Fibroblast of peridontal ligament (primary cell): Measurements from ENCODE around the gene RASGRP4.
"Not testable (repeated sequence)": the region's sequence is repeated elsewhere in the genome, so short reads cannot be mapped to it uniquely, and the experiment has no call there.

Experiments used
- DNase-seq: peaks from one replicate; pipeline ENCODE4 v3.0.0-alpha.2; 2010; ENCODE audit errors: extremely low read depth

Gene RASGRP4

DNA sequence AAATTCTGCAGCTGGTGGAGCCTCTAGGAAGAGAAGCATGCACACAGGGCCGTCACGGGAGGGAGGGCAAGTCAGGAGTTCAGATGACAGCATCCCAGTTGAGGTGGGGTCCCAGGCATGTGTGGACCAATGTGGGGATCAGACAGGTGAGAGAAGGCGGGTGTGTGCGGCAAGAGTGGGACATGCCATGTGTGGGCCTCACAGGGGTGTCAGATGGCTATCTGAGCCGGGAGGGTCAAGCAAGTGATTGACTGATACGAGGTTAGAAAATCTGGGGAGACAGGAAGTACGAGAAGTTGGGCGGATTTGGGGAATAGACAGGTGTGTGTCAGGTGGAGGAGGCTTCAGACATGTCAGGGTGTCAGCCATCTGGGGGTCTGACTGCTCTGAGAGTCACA, 8.9 kb downstream of the RASGRP4 start:
- DNase-seq: no peak

DNA sequence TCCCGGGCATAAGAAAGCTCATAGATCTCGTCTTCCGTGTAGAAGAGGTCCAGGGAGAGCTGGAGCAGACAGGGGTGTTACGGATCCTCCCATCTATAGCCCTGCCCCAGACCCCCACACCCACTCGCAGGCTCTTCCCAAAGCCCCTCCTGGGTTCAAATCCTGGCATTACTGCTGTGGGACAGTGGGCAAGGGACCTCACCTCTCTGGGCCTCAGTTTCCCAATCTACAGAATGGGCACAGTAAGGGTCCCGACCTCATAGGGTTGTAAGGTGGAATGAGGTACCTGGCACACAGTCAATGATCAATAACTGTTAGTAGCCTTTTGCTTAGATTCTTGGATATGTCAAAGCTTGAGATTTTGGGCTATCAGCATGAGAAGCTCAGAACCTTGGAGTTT, 12.6 kb downstream of the RASGRP4 start:
- no peak for DNase-seq

DNA sequence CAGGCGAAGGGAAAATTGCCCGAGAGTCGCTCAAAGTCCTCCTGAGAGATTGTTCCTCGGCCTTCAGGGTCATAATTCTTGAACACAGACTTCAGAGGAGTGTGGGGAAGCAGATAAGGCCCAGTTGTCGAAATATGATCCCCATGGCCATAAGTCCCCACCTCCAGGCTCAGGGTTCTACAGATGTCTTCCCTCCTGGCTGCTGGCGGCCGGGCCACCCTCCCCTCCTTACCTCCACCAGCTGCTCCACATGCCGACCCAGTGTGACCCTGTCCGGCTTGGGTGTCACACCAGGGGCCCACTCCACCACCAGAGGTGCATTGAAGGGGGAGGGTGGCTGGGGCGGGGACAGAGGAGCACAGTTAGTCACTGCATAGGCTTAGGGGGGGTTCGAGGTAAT, 13.1 kb downstream of the RASGRP4 start:
- no peak for DNase-seq

DNA sequence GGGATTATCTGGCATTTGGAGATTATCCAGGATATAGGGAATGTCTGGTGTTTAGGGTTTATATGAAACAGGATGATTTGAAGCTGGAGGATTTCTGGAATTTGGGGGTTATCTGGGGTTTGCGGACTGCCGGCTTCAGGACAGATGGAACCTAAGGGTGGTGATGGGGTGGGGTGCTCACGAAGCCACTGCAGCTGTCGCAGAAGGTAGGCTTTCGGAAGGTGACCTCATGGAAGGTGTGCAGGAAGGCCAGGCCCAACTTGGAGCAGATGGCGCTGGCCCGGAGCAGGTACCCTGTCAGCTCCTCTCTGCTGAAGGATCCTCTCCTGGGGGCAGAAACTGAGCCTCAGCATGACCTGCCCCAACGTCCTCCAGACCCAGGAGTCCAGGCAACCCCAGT, 13.5 kb downstream of the RASGRP4 start:
- DNase-seq: no peak

DNA sequence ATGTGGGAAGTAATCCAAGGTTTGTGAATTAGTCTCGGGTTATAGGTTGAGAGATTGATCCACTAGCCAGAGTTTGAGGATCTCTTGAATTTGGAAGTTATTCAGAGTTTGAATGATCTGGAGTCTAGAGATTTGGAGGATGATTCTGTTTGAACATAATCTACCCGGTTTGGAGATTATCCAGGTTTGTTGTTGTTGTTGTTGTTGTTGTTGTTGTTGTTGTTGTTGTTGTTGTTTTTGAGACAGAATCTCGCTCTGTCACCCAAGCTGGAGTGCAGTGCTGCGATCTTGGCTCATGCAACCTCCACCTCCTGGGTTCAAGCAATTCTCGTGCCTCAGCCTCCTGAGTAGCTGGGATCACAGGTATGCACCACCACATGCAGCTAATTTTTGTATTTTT, 14.1 kb downstream of the RASGRP4 start:
- not testable (repeated sequence) for DNase-seq

DNA sequence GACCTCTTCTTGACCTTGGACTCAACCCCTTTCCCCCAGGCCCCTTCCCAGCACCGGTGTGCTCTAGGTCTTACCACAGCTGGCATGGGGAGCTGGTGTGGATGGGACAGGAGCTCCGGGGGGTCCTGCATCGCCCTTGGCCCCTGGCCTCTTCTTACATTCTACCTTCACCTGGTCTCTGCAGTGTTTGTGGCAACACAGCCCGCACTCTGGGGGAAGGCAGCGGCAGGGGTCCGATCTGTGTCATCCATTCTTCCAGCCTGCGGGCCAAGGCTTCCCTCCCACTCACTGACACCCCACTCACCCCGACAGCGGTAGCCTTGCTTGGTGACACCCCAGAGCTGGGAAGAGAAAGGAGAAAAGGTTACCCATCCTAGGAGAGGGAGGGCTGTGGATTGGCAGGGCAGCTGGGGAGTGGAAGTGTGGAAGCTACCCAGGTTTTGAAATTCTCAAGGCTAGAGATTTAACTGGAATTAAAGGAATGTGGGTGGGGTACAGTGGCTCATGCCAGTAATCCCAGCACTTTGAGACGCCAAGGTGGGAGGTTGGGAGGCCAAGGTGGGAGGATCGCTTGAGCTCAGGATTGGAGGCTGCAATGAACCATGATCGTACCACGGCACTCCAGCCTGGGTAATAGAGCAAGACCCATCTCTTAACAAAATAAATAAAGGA, 14.8 kb downstream of the RASGRP4 start:
- DNase-seq: no peak

DNA sequence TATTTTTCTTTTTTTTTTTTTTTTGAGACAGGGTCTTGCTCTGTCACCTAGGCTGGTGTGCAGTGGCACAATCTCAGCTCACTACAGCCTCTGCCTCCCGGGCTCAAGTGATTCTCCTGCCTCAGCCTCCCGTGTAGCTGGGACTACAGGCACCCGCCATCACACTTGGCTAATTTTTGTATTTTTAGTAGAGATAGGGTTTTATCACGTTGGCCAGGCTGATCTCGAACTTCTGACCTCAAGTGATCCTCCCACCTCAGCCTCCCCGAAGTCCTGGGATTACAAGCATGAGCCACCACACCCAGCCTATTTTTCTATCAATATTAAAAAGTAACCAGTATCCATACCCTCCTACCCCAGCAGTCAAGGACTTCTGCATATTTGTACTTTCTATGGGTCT, 15.6 kb downstream of the RASGRP4 start:
- DNase-seq: not testable (repeated sequence)

DNA sequence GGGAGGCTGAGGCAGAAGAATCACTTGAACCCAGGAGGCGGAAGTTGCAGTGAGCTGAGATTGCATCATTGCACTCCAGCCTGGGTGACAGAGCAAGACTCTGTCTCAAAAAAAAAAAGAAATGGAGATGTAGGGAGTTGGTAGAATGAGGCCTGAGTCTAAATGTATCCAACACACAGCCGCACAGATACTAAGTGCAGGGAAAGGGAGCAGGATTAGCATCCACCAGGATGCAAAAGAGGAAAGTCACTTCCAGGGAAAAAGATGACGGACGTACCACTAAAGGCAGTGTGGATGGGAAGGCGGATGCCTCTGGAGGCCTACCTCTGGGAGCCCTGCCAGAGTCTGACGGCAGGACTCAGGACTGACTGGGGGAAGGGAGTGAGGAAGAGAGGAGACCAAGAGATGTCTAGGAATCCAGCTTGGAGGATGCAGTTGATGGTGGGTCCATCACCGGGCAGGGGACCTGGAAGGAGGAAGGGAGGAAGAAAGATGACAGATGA, 16.3 kb downstream of the RASGRP4 start:
- peak; percentile 60 for DNase-seq

DNA sequence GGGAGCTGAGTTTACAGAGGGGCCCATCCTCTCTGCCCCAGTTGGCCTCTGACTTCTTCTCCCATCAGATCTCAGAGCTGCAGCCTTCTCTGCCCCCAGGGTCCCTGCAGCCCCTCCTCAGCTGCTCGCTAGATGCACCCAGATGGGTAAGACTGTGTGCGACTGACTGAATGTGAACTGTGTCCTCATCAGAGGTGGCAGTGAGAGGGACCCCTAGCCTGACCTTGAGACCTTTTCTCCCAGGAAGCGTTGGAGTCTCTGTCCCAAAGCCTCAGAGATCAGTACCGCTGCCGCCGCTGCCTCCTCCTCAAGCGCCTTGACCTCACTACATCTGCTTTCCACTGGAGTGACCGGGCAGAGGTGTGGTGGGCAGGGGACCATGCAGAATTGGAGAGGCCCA, 20.7 kb downstream of the RASGRP4 start:
- DNase-seq: no peak

DNA sequence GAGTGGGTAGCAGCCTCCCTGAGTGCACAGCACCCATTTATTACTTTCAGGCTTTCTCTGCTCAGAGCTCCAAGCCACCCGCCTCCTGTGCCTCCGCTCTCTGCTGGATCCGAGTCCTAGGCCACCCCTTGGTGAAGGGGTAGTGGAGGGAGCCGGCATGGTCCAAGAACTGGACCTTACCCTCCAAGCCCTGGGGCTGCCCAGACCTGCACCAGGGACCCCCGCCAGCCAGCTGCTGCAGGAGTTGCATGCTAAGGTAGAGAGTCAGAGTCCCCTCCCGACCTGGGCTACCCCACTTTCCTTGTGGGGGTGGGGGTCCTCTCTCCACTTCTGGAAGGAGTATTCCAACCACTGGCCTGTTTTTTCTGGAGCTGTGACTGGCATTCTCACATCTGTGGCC, 21.2 kb downstream of the RASGRP4 start:
- no peak for DNase-seq

DNA sequence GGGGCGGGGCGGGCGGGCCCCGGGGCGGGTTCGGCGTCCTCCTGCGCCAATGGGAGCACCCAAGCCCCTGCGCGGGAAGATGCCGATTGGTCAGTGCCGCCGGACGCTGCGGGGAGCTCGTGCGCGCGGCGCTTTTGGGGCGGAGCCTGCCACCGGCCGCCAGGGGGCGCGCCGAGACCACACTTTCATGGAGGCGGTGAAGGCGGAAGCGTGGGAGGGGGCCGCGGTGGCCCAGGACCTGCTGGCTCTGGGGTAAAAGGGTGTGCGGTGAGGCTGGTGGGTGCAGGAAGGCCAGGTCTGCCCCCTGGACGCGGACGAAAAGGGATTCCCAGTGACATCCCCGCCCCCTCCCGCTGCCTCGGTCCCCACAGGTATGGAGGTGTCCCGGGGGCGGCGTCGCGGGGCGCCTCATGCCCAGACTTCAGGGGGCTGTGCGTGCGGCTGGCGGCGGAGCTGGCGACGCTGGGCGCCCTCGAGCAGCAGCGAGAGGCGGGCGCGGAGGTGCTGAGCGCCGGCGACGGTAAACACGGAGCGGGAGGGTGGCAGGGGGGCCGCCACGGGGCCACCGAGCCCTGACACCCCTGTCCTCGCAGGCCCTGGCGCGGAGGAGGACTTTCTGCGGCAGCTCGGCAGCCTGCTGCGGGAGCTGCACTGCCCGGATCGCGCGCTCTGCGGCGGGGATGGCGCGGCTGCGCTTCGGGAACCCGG, 22.9 kb downstream of the RASGRP4 start, which contains the start of gene FAM98C:
FAM98C (plus strand) TSS at position 127 of the 708 bp plus-strand sequence; CDS start at position 188, 61 bp downstream.
- peak; percentile 93 for DNase-seq

DNA sequence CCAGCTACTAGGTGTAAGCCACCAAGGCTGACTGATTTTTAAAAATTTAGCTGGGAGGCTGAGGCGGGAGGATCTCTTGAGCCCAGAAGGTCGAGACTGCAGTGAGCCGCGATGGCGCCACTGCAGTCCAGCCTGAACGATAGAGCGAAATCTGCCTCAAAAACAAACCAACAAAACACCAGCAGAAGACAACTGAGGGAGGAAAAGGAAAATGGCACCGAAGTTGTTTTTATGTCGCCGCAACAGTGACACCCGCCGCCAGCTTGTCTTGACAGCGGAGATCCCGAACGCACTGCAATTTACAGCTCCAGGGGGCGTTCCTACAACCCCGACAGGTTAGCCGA, 23.4 kb downstream of the RASGRP4 start:
- no peak for DNase-seq

DNA sequence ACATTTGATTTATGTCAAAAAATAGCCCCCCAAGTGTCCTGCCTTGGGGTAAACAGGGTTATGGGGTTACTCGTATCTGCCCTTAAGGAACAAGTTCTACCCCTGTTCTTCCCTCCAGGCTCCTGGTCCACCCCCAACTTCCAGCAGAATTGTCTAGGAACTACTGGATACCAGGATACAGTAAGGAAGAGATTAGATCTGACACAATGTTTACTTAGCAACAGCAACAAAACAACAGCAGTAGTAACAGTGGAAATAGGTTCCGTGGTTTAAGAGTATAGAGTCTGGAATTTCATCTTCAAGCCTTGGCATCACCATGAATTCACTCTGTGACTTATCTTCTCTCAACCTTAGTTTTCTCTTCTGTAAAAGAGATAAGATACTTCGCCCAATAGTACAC, 24.9 kb downstream of the RASGRP4 start:
- DNase-seq: peak; percentile 26

DNA sequence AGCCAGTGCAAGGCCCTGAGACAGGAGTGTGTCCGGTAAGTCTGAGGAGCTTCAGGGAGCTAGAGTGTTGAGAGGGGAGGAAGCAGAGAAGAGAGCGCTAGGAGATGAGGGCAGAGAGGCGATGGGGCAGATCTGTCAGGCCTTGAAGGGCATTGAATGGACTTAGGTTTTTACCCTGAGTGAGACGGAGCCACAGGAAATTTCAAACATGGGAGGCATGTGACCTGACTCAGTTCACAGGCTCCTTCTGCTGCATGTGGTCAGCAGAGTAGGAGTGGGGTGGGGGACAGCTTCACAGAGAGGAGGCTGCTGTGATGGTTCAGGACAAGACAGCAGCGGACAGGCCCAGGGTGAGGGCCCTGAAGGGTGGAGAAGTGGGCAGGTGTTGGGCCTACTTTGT, 25.7 kb downstream of the RASGRP4 start:
- no peak for DNase-seq

DNA sequence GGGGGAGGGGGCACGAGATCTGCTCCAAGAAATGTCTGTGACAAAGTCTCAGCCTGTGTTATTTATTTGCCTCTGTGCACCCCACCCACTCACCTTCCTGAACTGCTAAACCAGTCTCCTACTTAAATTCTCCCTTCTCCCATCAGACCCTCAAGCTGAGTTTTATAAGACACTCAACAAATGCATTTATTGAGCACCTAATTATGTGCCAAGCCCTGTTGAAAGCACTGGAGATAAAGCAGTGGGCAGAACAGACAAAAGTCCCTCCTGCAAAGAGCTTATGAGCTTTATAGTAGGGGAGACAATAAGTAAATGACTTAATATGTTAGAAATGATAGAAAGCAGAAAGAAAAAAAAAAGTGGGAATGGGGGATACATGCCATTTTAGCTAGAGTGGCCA, 26.5 kb downstream of the RASGRP4 start:
- no peak for DNase-seq

DNA sequence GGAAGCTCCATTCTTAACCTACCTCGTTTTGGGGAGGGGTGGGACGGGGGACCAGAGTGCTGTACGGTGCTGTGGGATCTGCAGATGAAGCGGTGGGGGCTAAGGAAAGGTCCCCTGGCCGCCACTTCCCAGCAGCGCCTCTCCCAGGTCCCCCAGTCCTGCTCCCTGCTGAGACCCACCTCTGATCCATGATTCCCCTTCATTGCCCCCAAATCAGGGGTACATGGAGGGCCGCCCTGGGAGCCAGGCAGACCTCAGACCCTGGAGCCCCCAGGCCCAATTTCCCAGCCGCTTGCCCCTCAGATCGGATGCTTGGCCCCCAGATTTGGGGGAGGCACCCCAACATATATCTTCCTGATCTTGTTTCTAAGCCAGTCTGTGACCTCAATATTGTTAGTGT, 26.9 kb downstream of the RASGRP4 start:
- no peak for DNase-seq

DNA sequence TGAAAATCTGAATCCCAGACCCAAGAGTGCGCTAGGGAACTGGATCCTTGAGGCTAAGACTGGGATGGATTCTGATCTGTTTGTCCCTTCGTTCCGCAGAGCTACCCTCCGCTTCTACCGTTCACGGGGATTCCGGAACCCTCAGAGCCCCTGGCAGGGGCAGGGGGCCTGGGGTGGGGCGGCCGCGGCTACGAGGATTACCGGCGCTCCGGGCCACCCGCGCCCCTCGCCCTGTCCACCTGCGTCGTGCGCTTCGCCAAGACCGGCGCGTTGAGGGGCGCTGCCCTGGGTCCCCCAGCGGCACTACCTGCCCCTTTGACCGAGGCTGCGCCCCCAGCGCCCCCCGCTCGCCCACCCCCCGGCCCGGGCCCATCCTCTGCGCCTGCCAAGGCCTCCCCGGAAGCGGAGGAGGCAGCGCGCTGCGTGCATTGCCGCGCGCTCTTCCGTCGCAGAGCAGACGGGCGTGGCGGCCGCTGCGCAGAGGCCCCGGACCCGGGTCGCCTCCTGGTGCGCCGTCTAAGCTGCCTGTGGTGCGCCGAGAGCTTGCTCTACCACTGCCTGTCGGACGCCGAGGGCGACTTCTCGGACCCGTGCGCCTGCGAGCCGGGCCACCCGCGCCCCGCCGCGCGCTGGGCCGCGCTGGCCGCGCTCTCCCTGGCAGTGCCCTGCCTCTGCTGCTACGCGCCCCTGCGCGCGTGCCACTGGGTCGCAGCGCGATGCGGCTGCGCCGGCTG, 30.5 kb downstream of the RASGRP4 start:
- no peak for DNase-seq

DNA sequence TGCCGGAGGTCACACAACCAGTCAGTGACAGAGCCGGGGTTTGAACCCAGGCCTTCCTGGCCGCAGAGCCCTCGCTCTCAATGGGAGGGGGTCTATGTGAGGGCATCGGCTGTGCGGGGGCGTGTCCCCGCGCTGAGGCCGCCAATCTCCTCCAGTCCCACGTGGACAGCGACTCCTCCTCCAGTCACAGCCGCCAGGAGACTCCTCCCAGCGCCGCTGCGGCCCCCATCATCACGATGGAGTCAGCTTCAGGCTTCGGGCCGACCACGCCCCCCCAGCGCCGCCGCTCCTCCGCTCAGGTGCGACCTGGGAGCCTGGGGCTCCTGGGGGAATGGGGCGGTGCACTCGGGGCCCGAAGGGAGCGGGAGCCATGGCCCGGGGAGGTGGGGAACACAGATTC, 31.5 kb downstream of the RASGRP4 start:
- DNase-seq: no peak

DNA sequence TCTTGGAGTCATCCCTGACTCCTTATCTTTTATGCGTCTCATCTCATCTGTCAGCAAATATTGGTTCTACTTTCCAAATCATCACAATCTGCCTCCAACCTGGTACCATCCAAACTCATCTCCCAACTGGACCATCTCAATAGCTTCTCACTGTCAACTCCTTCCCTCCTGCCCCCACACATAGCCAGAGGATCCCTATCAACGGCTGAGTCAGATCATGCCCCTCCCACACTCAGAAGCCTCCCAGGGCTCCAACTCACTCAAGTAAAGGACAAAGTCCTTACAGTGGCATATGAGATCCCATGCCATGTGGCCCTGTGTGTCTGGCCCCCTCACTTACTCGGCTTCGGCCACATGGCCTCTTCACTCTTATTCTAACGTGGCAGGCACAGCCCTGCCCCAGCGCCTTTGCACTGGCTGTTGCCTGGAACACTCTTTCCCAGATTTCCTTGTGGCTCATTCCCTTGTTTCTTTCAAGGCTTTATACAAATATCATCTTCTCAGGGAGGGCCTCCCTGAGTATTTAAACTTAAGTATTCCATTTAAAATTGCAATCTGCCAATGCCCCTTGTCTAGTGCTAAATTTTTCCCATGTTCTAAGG, 33.2 kb downstream of the RASGRP4 start:
- DNase-seq: peak; percentile 17

DNA sequence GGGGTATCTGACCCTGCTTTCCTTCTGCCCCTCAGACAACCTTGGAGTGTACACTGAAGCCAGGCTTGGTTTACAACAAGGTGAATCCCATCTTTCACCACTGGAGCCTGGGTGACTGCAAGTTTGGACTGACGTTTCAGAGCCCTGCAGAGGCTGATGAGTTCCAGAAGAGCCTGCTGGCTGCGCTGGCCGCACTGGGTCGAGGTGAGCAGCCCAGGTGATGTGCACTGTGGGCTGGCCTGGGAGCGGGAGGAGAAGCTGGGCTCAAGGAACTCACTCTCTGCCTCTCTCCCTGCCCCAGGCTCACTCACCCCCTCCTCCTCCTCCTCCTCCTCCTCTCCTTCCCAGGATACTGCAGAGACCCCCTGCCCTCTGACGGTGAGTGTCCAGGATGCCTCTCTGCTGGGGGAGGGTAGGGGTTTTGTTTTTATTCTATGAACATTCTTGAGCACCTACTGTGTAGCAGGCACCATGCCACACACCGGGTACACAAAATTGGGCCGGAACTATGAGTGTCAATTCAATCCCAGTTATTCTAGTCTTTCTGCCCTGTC, 34.0 kb downstream of the RASGRP4 start:
- no peak for DNase-seq

DNA sequence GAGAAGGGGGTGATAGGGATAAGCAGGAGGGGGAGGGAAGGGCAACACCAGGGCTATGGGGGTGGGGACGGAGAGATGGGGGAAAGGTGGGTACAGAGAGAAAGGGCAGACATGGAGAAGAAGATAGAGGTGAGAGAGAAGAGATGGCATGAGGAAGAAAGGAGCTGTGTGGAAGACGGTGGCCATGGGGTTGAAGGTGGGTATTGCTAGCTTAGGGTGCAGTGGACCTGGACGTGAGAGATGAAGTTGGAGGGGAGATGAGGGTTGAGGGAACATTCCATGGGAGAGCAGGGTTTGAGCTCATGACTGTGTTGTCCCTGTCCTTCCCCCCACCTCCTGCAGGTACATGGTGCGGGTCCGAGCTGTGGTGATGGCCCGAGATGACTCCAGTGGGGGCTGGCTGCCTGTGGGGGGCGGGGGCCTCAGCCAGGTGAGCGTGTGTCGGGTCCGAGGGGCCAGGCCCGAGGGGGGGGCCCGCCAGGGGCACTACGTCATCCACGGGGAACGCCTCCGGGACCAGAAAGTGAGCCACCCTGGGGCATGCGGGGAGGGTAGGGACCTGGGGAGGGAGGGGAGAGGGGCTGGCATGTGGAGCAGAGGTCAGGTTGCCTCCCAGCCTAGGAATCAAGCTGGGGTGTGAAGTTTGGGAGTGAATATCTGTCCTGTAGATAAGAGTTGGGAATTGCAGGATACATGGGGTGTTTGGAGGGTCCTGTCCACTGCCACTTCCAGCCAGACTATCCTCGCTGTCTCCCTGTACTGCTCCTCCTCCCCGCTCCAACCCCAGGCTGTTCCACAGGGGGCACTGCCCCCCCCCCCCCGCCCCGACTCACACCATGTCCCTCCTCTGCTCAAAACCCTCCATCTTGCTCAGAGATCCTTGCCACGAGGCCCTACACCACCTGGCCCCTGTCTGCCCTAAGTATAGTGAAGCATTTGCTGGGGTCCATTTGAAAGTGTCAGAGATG, 35.8 kb downstream of the RASGRP4 start:
- DNase-seq: no peak
